PC-3 (cell line): Measurements from ENCODE around the gene SCO2. TPM values are rescaled to one million over a fixed set of nuclear protein-coding genes. Genes with fewer than 3 reads are reported as not detected.

ENCODE experiments used
- ATAC-seq: fragments of 200-7000 bp; cut with Tn5 transposase; 2 replicates; pipeline ENCODE4 v1.9.1; 2020; ENCODE audit warnings: mild to moderate bottlenecking, moderate library complexity
- BruUV-seq: library from RNA; stranded (reverse); fragments of 400-500 nt; replicated peaks from 2 replicates; lab custom pipeline; 2021; lab: Mats Ljungman, UMichigan
- CTCF ChIA-PET: fragments of 300-600 bp; sonication (Branson Sonifier 250); formaldehyde crosslinking; loops from one replicate; lab custom pipeline; 2022; ENCODE audit warnings: antibody characterized with exemption; lab: Charles Lee
- POLR2A ChIA-PET: fragments of 300-600 bp; sonication (Branson Sonifier 250); formaldehyde crosslinking; loops from one replicate; lab custom pipeline; 2022; ENCODE audit warnings: antibody characterized with exemption; ENCODE audit not compliant: unreplicated experiment; lab: Charles Lee
- DNase-seq: peaks from one replicate; pipeline ENCODE4 v3.0.0-alpha.2; 2015
- H2AFZ ChIP-seq: fragments of 300-600 bp; sonication (generic); 2 replicates; pipeline ENCODE4 v1.6.0; 2016; ENCODE audit warnings: antibody characterized with exemption, low read length
- H3F3A ChIP-seq: fragments of 300-600 bp; sonication (generic); one replicate; pipeline ENCODE4 v1.6.0; 2017; ENCODE audit warnings: antibody characterized with exemption, low read length, control low read depth, mild to moderate bottlenecking; ENCODE audit not compliant: unreplicated experiment
- H3K27ac ChIP-seq: fragments of 300-600 bp; sonication (generic); 2 replicates; pipeline ENCODE4 v1.5.1; 2016; ENCODE audit warnings: mild to moderate bottlenecking, low read length
- H3K27me3 ChIP-seq: fragments of 300-600 bp; sonication (generic); 2 replicates; pipeline ENCODE4 v1.6.1; 2016; ENCODE audit warnings: low read length, mixed read lengths
- H3K36me3 ChIP-seq: fragments of 300-600 bp; sonication (generic); 2 replicates; pipeline ENCODE4 v1.6.1; 2016; ENCODE audit warnings: low read depth, mixed run types, low read length, mixed read lengths
- H3K4me1 ChIP-seq: fragments of 300-600 bp; sonication (generic); 2 replicates; pipeline ENCODE4 v1.5.1; 2016; ENCODE audit warnings: low read length; ENCODE audit not compliant: insufficient read depth
- H3K4me2 ChIP-seq: fragments of 300-600 bp; sonication (generic); 2 replicates; pipeline ENCODE4 v1.6.0; 2016; ENCODE audit warnings: low read length
- H3K4me3 ChIP-seq: fragments of 300-600 bp; sonication (generic); 2 replicates; pipeline ENCODE4 v1.5.1; 2016; ENCODE audit warnings: mild to moderate bottlenecking, low read length, mixed read lengths
- H3K79me2 ChIP-seq: fragments of 300-600 bp; sonication (generic); 2 replicates; pipeline ENCODE4 v1.6.1; 2017; ENCODE audit warnings: low read length, mixed read lengths
- H3K9ac ChIP-seq: fragments of 300-600 bp; sonication (generic); 2 replicates; pipeline ENCODE4 v1.6.0; 2016; ENCODE audit warnings: mild to moderate bottlenecking, low read length
- H3K9me2 ChIP-seq: fragments of 300-600 bp; sonication (generic); replicated peaks from 2 replicates; pipeline ENCODE4 v1.6.1; 2016; ENCODE audit warnings: mixed run types, low read length, mixed read lengths
- H3K9me3 ChIP-seq: fragments of 300-600 bp; sonication (generic); 2 replicates; pipeline ENCODE4 v1.6.1; 2016; ENCODE audit warnings: low read length, mixed read lengths
- H4K20me1 ChIP-seq: fragments of 300-600 bp; sonication (generic); 2 replicates; pipeline ENCODE4 v1.6.1; 2016; ENCODE audit warnings: low read length, mixed read lengths
- EZH2 ChIP-seq: fragments of 300-600 bp; sonication (generic); IDR thresholded peaks from one replicate; pipeline ENCODE4 v1.6.1; 2017; ENCODE audit warnings: antibody characterized with exemption, mild to moderate bottlenecking, low read length; ENCODE audit not compliant: unreplicated experiment
- EZH2phosphoT487 ChIP-seq: fragments of 300-600 bp; sonication (generic); IDR thresholded peaks from 2 replicates; pipeline ENCODE4 v1.6.1; 2018; ENCODE audit warnings: mild to moderate bottlenecking, antibody characterized with exemption, low read length, borderline replicate concordance
- intact Hi-C: fragments of 100-400 bp; cut with micrococcal nuclease; formaldehyde crosslinking; loops from 2 replicates; pipeline ENCODE4 v1.9.0; 2023
- total RNA-seq: library from RNA; depleted of rRNA; stranded (reverse); fragments of >200 nt; gene quantifications from 2 replicates; pipeline ENCODE4 v1.2.3, GENCODE V29; 2014
- TF ChIP-seq, protein P1 (sequence below): fragments of 300-600 bp; sonication (generic); conservative IDR thresholded peaks from 2 replicates; pipeline ENCODE4 v1.5.1; 2017; ENCODE audit warnings: antibody characterized with exemption, low read depth, mild to moderate bottlenecking, low read length

SCO2 gene
- total RNA-seq, 1 experiment from 2014 or later, result 5.8 TPM

DNA sequence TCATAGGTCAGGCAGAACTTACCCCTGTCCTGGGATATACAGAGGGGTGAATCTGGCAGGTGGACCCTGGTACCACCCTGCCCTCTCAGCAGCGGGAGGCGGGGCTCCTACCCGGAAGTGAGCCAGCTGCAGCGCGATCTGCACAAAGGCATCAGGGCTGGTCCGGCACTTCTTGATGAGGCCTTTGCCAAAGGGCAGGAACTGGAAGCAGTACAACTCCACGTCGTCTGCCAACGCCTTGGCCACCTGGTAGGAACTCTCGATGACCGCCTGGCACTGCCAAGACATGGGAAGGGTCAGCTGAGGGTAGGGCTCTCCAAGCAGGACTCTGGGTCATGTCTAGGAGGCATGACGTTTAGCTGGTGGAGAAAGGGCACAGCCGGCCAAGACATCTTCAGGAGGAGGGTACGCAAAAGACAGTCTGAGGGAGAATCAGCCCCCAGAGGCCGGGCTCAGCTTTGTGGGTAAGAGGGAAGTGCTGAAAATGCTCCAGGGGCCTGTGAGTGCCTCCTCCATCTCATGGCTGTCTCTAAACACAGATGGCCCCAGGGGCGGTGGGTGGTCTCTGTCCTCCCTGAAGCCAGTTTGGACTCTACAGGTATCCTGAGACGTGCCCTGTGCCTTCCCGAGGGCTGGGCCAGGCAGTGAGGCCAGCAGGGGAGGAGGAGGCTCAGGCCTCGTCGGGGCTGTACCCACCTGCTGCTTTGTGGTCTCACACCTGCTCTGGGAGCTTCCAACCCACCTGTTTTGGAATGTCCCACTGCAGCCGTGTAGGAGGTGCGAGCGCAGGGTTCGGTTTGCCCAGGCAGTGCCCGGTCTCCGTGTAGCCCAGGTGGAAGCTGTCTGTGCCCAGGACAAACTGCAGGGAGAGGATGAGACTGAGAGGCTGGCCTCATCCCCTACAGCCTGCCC lies 46.1 kb upstream of the SCO2 start:
- intact Hi-C loops, result no loop called here
- DNase-seq (no peak), ATAC-seq (no peak)
- POLR2A ChIA-PET, result no interaction called here
- Histone ChIP-seq H3K36me3 (no peaks in the 10 kb centered on the region), H3K27ac (no peak overlapping the region), H3K9me3 (no peaks in the 10 kb centered on the region), H3K9ac (no peak overlapping the region), H3K9me2 (no peaks in the 10 kb centered on the region), H2AFZ (no peak overlapping the region), H3K27me3 (no peaks in the 10 kb centered on the region), H3K4me3 (no peak overlapping the region), H3K79me2 (no peaks in the 10 kb centered on the region), H4K20me1 (no peaks in the 10 kb centered on the region), H3F3A (no peaks in the 10 kb centered on the region), H3K4me2 (no peak overlapping the region), H3K4me1 (no peaks in the 10 kb centered on the region)
- TF ChIP-seq EZH2phosphoT487, result no peak
- TF ChIP-seq, protein P1, sequence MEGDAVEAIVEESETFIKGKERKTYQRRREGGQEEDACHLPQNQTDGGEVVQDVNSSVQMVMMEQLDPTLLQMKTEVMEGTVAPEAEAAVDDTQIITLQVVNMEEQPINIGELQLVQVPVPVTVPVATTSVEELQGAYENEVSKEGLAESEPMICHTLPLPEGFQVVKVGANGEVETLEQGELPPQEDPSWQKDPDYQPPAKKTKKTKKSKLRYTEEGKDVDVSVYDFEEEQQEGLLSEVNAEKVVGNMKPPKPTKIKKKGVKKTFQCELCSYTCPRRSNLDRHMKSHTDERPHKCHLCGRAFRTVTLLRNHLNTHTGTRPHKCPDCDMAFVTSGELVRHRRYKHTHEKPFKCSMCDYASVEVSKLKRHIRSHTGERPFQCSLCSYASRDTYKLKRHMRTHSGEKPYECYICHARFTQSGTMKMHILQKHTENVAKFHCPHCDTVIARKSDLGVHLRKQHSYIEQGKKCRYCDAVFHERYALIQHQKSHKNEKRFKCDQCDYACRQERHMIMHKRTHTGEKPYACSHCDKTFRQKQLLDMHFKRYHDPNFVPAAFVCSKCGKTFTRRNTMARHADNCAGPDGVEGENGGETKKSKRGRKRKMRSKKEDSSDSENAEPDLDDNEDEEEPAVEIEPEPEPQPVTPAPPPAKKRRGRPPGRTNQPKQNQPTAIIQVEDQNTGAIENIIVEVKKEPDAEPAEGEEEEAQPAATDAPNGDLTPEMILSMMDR, result no peak
- no peak for TF ChIP-seq EZH2
- CTCF ChIA-PET, result no interaction called here
- BruUV-seq, result no TSS peak

DNA sequence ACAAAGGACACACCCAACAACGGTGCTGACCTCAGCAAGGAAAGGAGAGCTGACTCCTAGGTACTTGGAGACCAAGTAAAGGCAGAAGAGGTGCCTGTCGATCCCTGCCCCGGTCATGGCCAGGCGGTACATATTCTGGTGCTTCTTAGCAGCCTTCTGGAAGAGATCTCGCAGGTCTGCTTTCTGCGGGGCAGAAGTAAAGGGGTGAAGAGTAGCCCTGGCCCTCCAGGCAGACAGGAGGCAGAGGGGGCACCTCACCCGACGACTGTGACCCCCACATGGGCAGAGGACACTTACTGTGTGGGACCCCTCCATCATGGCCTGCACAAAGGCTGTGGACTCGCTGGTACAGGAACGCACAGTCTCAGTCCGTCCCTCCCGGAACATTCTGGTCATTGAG lies 45.5 kb upstream of the SCO2 start:
- Histone ChIP-seq H3K4me1 (no peaks in the 10 kb centered on the region), H3K4me3 (no peak overlapping the region), H3K9me3 (no peaks in the 10 kb centered on the region), H2AFZ (no peak overlapping the region), H3K4me2 (no peak overlapping the region), H3K27ac (no peak overlapping the region), H3K9me2 (no peaks in the 10 kb centered on the region), H3K36me3 (no peaks in the 10 kb centered on the region), H3K79me2 (no peaks in the 10 kb centered on the region), H3K27me3 (no peaks in the 10 kb centered on the region), H3F3A (no peaks in the 10 kb centered on the region), H4K20me1 (no peaks in the 10 kb centered on the region), H3K9ac (no peak overlapping the region)
- no TSS peak for BruUV-seq
- DNase-seq, result no peak
- ChIA-PET CTCF (no interaction called here), POLR2A (no interaction called here)
- no peak for TF ChIP-seq EZH2
- TF ChIP-seq EZH2phosphoT487, result no peak
- TF ChIP-seq, protein P1, result no peak
- no peak for ATAC-seq
- intact Hi-C loops, result no loop called here

DNA sequence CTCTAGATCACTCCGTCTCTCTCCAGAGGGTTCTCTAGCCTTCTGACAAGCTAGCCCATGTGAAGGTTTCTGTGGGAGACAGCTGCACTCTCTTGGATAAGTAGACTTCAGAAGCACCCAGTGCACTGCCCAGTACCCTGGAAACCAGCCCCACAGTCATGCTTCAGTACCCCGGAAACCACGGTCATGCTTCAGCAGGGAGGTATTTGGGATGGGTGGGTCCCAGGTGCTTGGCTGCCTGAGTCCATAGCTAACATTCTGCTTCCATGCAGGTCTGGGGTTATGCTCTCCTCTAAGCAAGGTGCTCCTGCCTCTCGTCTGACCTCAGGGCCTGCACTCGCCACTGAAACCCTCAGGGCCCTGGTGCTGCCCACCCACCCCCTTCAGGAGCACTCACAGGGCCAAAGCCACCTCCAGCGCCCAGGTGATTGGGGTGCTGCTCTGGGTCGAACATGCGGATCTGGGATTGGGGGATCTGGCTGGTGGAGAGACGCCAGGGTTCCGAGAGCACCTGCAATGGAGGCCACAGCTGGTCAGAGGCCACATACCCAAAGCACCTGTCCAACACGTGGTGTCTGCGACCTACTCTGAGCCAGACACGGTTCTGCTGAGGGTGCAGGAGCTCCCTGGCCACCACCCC lies 44.6 kb upstream of the SCO2 start:
- ATAC-seq (no peak), DNase-seq (no peak)
- POLR2A ChIA-PET, result no interaction called here
- Histone ChIP-seq H3K9ac (no peak overlapping the region), H3K4me1 (no peaks in the 10 kb centered on the region), H3K79me2 (no peaks in the 10 kb centered on the region), H3K36me3 (no peaks in the 10 kb centered on the region), H3K9me3 (no peaks in the 10 kb centered on the region), H4K20me1 (no peaks in the 10 kb centered on the region), H3F3A (no peaks in the 10 kb centered on the region), H3K9me2 (no peaks in the 10 kb centered on the region), H3K4me3 (no peak overlapping the region), H3K27ac (no peak overlapping the region), H3K27me3 (no peaks in the 10 kb centered on the region), H2AFZ (no peak overlapping the region), H3K4me2 (no peak overlapping the region)
- CTCF ChIA-PET, result no interaction called here
- intact Hi-C loops, result no loop called here
- no TSS peak for BruUV-seq
- no peak for TF ChIP-seq EZH2
- TF ChIP-seq, protein P1, result no peak
- TF ChIP-seq EZH2phosphoT487, result no peak
